Measurements from ENCODE around the gene PTPRD.

The PTPRD gene

GRCh38 chr9:8628791-8629190 lies 1984.0 kb downstream of the PTPRD start:
- H3K4me1 ChIP-seq (ENCODE audit: control insufficient read depth, insufficient read depth, low read length, poor library complexity, severe bottlenecking), result no peaks in the 10 kb centered on the region
- H3K27ac ChIP-seq (ENCODE audit: low read depth, low read length, severe bottlenecking), result no peak overlapping the region
- H3K36me3 ChIP-seq (ENCODE audit: control insufficient read depth, insufficient read depth, low read length), result peaks cover 3% of the 10 kb centered on the region
- H3K4me3 ChIP-seq (ENCODE audit: extremely low read depth, insufficient read depth, low read length, poor library complexity, severe bottlenecking), result no peak overlapping the region
- H3K9me3 ChIP-seq (ENCODE audit: control insufficient read depth, low read length), result no peaks in the 10 kb centered on the region

DNA sequence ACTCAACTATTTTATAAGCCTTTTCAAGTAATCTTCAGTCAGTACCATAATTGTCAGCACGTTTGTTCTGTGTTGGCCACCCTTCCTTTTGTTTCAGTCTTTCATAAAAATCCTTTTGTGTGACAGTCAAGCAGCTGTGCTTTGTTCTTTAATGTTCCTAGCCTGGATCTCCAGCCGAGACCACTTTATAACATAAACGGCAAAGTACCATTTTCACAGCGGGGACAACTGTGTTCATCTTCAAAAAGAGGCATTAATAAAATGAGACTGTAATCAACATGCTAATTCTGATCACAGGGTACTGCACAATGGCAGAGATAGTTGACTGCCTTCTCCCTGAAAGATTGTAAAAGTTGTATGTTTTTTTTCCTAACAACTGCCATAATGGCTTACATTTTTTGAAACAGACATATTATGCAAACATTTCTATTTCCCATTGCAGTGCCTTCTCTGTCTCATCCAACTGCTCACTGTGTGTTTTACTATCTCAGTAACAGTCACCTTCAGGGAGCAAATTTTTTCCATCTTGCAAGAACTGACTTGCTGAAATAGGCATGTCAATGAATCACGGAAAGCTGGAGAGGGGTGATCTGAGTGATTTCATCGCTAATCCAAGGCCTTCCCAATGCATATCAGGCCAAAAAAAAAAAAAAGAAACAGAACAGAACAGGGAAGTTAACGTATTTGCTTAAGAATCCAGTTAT lies 1984.7 kb downstream of the PTPRD start:
- H3K4me3 ChIP-seq (ENCODE audit: extremely low read depth, insufficient read depth, low read length, poor library complexity, severe bottlenecking), result no peak overlapping the region
- no peaks in the 10 kb centered on the region for H3K9me3 ChIP-seq (ENCODE audit: control insufficient read depth, low read length)
- WGBS, 2 experiments (ENCODE audit: insufficient coverage in 2 of 2), result 70 to 76% methylated on average over 3 of the region's 7 CpGs
- H3K27ac ChIP-seq (ENCODE audit: low read depth, low read length, severe bottlenecking), result peak overlapping the region; percentile 23
- no peaks in the 10 kb centered on the region for H3K4me1 ChIP-seq (ENCODE audit: control insufficient read depth, insufficient read depth, low read length, poor library complexity, severe bottlenecking)
- peaks cover 3% of the 10 kb centered on the region for H3K36me3 ChIP-seq (ENCODE audit: control insufficient read depth, insufficient read depth, low read length)

- peaks cover 16% of the 10 kb centered on the region for H3K4me1 ChIP-seq (ENCODE audit: control insufficient read depth, insufficient read depth, low read length, poor library complexity, severe bottlenecking)
- H3K9me3 ChIP-seq (ENCODE audit: control insufficient read depth, low read length), result no peaks in the 10 kb centered on the region
- no peak overlapping the region for H3K4me3 ChIP-seq (ENCODE audit: extremely low read depth, insufficient read depth, low read length, poor library complexity, severe bottlenecking)
- H3K36me3 ChIP-seq (ENCODE audit: control insufficient read depth, insufficient read depth, low read length), result peaks cover 3% of the 10 kb centered on the region
- H3K27ac ChIP-seq (ENCODE audit: low read depth, low read length, severe bottlenecking), result no peak overlapping the region
- WGBS, 2 experiments (ENCODE audit: insufficient coverage in 2 of 2), result no CpG with 5 or more reads among the region's 2 CpGs
These were observed 1989.9 kb downstream of the PTPRD start for GRCh38 chr9:8622871-8623270.

- Histone ChIP-seq H3K36me3 (ENCODE audit: control insufficient read depth, insufficient read depth, low read length) (peaks cover 3% of the 10 kb centered on the region), H3K9me3 (ENCODE audit: control insufficient read depth, low read length) (no peaks in the 10 kb centered on the region), H3K27ac (ENCODE audit: low read depth, low read length, severe bottlenecking) (no peak overlapping the region), H3K4me1 (ENCODE audit: control insufficient read depth, insufficient read depth, low read length, poor library complexity, severe bottlenecking) (peaks cover 16% of the 10 kb centered on the region), H3K4me3 (ENCODE audit: extremely low read depth, insufficient read depth, low read length, poor library complexity, severe bottlenecking) (no peak overlapping the region)
- WGBS, 2 experiments (ENCODE audit: insufficient coverage in 2 of 2), result 88 to 100% methylated on average over 1 of the region's 3 CpGs
These were observed 1990.5 kb downstream of the PTPRD start for GRCh38 chr9:8622222-8622802.

DNA sequence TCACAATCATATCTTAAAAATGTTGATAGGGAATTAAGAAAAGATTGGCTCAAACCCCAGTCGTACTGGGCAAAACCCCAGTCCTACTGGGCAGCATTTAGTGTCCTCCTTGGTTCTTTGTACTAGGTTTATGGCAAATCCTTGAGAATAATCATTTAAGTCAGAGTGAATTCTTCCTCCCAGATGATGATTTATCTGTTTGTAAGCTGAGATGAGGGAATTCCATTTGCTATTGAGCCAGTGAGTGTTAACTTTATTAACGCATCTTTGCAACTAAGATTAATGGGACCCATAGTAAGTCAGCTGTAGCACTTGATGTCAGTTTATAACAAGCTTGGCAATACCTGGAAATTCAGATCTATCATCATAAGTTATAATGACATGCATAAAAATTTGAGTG lies 1991.4 kb downstream of the PTPRD start:
- Histone ChIP-seq H3K27ac (ENCODE audit: low read depth, low read length, severe bottlenecking) (no peak overlapping the region), H3K4me3 (ENCODE audit: extremely low read depth, insufficient read depth, low read length, poor library complexity, severe bottlenecking) (no peak overlapping the region)
- 91% methylated on average over 1 of the region's 2 CpGs; no CpG with 5 or more reads in 1 of the 2 experiments for WGBS, 2 experiments (ENCODE audit: insufficient coverage in 2 of 2)

DNA sequence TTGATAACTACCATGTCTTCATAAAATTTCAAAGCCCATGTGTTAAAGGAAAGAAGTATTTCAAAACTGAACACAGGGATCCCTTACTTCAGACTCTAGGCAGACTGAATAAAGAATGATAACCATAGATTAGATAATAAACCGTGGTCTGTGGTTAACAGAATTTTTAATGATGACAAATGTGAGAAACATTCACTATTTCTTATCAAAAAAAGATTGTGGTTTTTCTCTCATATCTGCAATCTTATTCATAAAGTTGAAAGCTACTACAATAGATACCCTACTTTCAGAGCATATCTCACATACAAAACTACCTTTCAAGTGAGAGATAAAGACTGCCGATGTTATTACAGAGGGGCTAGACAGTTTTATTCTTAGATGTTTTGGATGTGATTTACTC lies 1996.4 kb downstream of the PTPRD start:
- Histone ChIP-seq H3K4me1 (ENCODE audit: control insufficient read depth, insufficient read depth, low read length, poor library complexity, severe bottlenecking) (peaks cover 11% of the 10 kb centered on the region), H3K27ac (ENCODE audit: low read depth, low read length, severe bottlenecking) (no peak overlapping the region), H3K9me3 (ENCODE audit: control insufficient read depth, low read length) (no peaks in the 10 kb centered on the region), H3K36me3 (ENCODE audit: control insufficient read depth, insufficient read depth, low read length) (no peaks in the 10 kb centered on the region), H3K4me3 (ENCODE audit: extremely low read depth, insufficient read depth, low read length, poor library complexity, severe bottlenecking) (no peak overlapping the region)
- no CpG with 5 or more reads among the region's 2 CpGs for WGBS, 2 experiments (ENCODE audit: insufficient coverage in 2 of 2)

More for the DNA sequence above, 1991.4 kb downstream of the PTPRD start:
- Histone ChIP-seq H3K4me1 (ENCODE audit: control insufficient read depth, insufficient read depth, low read length, poor library complexity, severe bottlenecking) (peaks cover 16% of the 10 kb centered on the region), H3K36me3 (ENCODE audit: control insufficient read depth, insufficient read depth, low read length) (peaks cover 2% of the 10 kb centered on the region), H3K9me3 (ENCODE audit: control insufficient read depth, low read length) (no peaks in the 10 kb centered on the region)

DNA sequence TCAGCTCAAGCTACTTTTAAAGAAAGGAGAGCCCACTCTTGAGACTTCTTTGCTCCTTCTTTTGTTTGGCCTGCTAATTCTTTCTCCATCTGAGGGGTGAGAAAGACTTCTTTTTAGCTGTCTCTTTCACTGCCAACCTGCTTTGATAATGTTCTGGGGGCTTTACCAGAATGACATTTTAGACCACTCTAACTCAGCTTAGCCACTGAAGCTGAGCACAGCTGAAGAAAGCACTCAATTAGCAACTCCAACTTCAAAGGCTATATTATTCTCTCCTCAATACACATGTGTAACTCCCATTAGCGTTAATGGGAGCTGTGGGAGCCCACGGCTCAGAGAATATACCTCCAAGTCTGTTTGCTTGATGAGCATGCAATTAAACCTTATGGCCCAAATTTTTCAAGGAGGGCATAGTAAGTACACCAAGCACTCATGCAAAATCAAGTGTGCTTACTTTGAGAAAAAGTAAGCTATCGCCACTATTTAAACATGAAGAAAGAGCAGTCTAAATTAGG lies 1997.8 kb downstream of the PTPRD start:
- 60 to 88% methylated on average over 2 of the region's 3 CpGs for WGBS, 2 experiments (ENCODE audit: insufficient coverage in 2 of 2)
- H3K27ac ChIP-seq (ENCODE audit: low read depth, low read length, severe bottlenecking), result no peak overlapping the region

DNA sequence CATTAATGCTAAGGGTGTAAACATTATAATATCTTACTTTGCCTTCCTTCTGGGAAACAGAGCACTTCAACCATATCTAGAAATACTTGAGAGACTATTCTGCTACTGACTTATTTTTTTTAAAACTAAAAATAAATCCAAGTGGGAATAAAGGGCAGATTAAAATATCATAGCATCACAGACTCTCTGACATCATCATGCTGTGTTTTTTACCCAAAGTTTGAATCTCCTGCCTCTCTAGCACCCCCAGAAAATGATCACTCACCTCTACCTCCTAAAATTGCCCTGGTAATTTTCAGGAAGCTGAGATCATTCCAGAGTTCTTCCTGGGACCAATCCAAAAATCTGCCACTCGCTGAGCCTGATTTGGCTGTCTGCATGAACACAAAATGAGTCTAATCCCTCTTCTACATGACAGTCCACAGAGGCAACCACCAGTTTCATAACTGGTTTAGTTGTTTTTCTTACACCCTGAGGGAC lies 1999.4 kb downstream of the PTPRD start:
- no peaks in the 10 kb centered on the region for H3K9me3 ChIP-seq (ENCODE audit: control insufficient read depth, low read length)
- H3K4me1 ChIP-seq (ENCODE audit: control insufficient read depth, insufficient read depth, low read length, poor library complexity, severe bottlenecking), result no peaks in the 10 kb centered on the region
- WGBS, 2 experiments (ENCODE audit: insufficient coverage in 2 of 2), result 83 to 91% methylated on average over 1 of the region's 1 CpG
- H3K36me3 ChIP-seq (ENCODE audit: control insufficient read depth, insufficient read depth, low read length), result no peaks in the 10 kb centered on the region
- H3K27ac ChIP-seq (ENCODE audit: low read depth, low read length, severe bottlenecking), result no peak overlapping the region
- no peak overlapping the region for H3K4me3 ChIP-seq (ENCODE audit: extremely low read depth, insufficient read depth, low read length, poor library complexity, severe bottlenecking)

More for the DNA sequence above, 1997.8 kb downstream of the PTPRD start:
- Histone ChIP-seq H3K9me3 (ENCODE audit: control insufficient read depth, low read length) (no peaks in the 10 kb centered on the region), H3K4me1 (ENCODE audit: control insufficient read depth, insufficient read depth, low read length, poor library complexity, severe bottlenecking) (no peaks in the 10 kb centered on the region), H3K4me3 (ENCODE audit: extremely low read depth, insufficient read depth, low read length, poor library complexity, severe bottlenecking) (no peak overlapping the region), H3K36me3 (ENCODE audit: control insufficient read depth, insufficient read depth, low read length) (no peaks in the 10 kb centered on the region)

DNA sequence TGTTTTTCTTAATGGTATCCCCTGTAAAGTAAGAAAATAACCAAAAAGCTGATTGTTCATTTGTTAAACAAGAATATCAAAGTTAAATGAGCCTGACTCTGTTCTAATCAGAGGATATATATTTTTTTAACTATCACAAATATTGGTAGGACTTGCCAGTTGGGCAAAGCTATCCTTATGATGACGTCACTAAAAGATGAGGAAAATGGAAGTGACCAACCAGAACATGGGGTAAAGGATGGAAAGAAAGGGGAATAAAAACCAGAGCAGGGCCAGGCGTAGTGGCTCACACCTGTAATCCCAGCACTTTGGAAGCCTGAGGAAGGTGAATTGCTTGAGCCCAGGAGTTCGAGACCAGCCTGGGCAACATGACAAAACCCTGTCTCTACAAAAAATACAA lies 2001.6 kb downstream of the PTPRD start:
- WGBS, 2 experiments (ENCODE audit: insufficient coverage in 2 of 2), result 78% methylated on average over 2 of the region's 3 CpGs; no CpG with 5 or more reads in 1 of the 2 experiments
- no peak overlapping the region for H3K27ac ChIP-seq (ENCODE audit: low read depth, low read length, severe bottlenecking)

GRCh38 chr9:8610256-8610655 lies 2002.5 kb downstream of the PTPRD start:
- H3K27ac ChIP-seq (ENCODE audit: low read depth, low read length, severe bottlenecking), result no peak overlapping the region
- no peaks in the 10 kb centered on the region for H3K36me3 ChIP-seq (ENCODE audit: control insufficient read depth, insufficient read depth, low read length)
- H3K4me1 ChIP-seq (ENCODE audit: control insufficient read depth, insufficient read depth, low read length, poor library complexity, severe bottlenecking), result no peaks in the 10 kb centered on the region
- H3K9me3 ChIP-seq (ENCODE audit: control insufficient read depth, low read length), result no peaks in the 10 kb centered on the region
- WGBS, 2 experiments (ENCODE audit: insufficient coverage in 2 of 2), result 100% methylated on average over 1 to 2 of the region's 3 CpGs
- no peak overlapping the region for H3K4me3 ChIP-seq (ENCODE audit: extremely low read depth, insufficient read depth, low read length, poor library complexity, severe bottlenecking)

More for the DNA sequence above, 2001.6 kb downstream of the PTPRD start:
- H3K4me1 ChIP-seq (ENCODE audit: control insufficient read depth, insufficient read depth, low read length, poor library complexity, severe bottlenecking), result no peaks in the 10 kb centered on the region
- no peaks in the 10 kb centered on the region for H3K36me3 ChIP-seq (ENCODE audit: control insufficient read depth, insufficient read depth, low read length)
- H3K4me3 ChIP-seq (ENCODE audit: extremely low read depth, insufficient read depth, low read length, poor library complexity, severe bottlenecking), result no peak overlapping the region
- no peaks in the 10 kb centered on the region for H3K9me3 ChIP-seq (ENCODE audit: control insufficient read depth, low read length)

- WGBS, 2 experiments (ENCODE audit: insufficient coverage in 2 of 2), result 83 to 100% methylated on average over 1 to 2 of the region's 2 CpGs
These were observed 2007.7 kb downstream of the PTPRD start for GRCh38 chr9:8605096-8605495.

More at GRCh38 chr9:8605096-8605495, 2007.7 kb downstream of the PTPRD start:
- H3K36me3 ChIP-seq (ENCODE audit: control insufficient read depth, insufficient read depth, low read length), result no peaks in the 10 kb centered on the region
- no peaks in the 10 kb centered on the region for H3K4me1 ChIP-seq (ENCODE audit: control insufficient read depth, insufficient read depth, low read length, poor library complexity, severe bottlenecking)
- no peak overlapping the region for H3K27ac ChIP-seq (ENCODE audit: low read depth, low read length, severe bottlenecking)
- no peaks in the 10 kb centered on the region for H3K9me3 ChIP-seq (ENCODE audit: control insufficient read depth, low read length)
- no peak overlapping the region for H3K4me3 ChIP-seq (ENCODE audit: extremely low read depth, insufficient read depth, low read length, poor library complexity, severe bottlenecking)

Measured in mesodermal cell (in vitro differentiated cells).